Measurements from ENCODE around the gene POLD1.
A peak's percentile ranks its signal among the peaks of the same experiment; 100 is the strongest.

The POLD1 gene

DNA sequence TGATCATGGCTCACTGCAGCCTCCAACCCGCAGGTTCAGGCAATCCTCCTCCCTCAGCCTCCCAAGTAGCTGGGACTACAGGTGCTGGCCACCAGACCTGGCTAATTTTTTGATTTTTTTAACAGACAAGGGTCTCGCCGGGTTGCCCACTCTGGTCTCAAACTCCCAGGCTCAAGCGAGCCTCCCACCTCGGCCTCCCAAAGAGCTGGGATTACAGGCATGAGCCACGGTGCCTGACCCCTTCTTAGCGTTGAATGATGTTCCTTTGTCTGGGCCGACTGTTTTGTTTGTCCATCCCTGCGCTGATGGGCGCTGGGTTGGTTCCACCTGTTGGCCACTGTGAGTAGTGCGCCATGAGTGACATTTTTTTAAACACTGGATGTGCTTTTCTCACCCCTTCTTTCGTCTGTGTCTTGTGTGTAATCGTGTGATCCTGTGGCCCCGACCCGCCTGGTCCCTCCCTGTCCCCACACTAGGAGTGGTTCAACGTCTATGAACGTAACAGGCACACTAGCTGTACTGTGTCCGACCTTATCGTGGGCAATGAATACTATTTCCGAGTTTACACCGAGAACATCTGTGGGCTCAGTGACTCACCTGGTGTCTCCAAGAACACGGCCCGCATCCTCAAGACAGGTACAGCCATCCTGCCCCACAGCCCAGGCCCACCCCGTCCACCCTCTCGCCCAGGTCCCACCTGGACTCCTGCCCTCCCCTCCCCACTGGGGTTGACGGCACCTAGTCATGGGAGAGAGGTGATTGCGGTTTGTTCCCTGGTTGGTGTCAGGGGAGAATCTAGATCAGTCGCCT, 77.1 kb downstream of the POLD1 start:
- peak; percentile 11 to 43 (median 15) for DNase-seq (ENCODE audit: low read depth in 3 of 3, low spot score in 1 of 3)

DNA sequence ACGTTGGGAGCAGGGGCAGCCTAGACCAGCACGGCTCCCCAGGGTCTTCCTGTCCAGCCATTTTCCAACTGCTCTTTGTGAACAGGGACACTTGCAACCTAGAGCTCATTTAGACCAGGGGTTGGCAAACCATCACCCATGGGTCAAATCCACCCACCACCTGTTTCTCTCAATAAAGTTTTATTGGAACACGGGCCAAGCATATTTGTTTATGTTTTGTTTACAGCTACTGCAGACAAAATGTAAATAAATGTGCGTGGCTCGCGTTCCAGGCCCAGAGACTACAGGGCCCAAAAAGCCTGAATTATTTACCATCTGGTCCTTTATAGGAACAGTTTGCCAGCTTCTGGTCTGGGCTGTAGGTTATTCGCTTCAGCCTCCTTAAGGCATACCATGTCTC, 78.8 kb downstream of the POLD1 start:
- DNase-seq (ENCODE audit: low read depth in 3 of 3, low spot score in 1 of 3) = no peak

DNA sequence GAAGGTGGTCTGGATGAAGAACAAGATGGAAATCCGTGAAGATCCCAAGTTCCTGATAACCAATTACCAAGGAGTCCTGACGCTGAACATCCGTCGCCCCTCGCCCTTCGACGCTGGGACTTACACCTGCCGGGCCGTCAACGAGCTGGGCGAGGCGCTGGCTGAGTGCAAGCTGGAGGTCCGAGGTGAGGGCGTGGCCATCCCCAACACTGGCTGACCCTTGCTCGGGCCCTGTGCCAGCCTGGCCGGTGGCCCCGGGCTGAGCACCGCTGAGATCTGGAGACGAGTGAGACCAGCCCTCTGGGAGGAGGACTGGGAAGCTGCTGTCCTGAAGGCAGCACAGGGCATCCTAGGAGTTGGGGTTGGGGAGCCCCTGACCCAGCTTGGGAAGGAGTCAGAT, 80.2 kb downstream of the POLD1 start:
- DNase-seq (ENCODE audit: low read depth in 3 of 3, low spot score in 1 of 3) = no peak

DNA sequence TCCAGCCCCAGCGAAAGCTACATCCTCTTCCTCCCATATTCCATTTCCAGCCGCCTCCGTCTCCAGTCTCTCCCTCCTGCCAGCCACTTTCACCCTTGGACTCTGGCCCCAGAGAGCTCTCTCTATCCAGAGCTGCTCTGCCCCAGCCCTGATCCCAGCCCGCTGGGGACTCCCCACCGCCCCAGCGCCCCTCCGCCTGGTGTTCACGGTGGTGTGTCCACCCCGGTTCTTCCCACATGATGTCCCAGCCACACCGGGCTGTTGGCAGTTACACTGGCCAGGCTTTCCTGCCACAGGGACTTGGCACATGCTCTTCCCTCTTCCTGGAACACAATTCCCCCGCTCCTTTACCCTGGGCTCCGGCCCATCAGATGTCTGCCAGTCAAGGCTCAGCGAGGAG, 80.9 kb downstream of the POLD1 start:
- no peak for DNase-seq (ENCODE audit: low read depth in 3 of 3, low spot score in 1 of 3)

DNA sequence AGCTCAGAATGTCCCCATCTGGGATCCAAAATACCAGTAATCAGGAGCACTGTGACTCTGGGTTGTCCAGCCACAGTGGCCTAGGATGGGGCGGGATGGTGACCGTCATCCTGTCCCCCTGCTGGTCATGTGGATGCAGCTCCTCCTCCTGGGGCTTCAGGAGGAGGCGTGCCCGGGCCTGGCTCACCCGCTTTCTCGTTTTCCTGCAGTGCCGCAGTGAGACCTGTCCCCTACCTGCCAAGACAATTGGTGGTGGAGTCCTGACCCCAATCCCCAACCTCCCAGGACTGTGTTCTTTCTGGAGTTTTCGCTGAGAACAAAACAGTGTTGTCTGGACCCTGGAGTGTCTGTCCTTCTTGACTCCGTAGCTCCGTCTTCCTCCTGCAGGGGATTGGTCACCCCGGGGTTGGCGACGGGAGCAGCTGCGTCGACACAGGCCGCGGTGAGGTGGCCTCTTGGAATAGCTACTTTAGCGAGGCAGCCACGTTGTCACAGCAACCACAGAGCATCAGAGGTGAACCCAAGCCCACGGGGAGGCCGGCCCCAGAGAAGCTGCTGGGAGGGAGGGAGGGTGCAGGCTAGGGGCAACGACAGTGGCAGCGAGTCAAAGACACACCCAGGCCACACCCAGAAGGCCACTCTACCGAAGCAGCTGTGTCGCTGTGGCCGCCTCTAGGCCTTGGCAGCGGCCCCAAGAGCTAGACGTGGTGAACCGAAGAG, 82.0 kb downstream of the POLD1 start:
- DNase-seq (ENCODE audit: low read depth in 3 of 3, low spot score in 1 of 3) = no peak

DNA sequence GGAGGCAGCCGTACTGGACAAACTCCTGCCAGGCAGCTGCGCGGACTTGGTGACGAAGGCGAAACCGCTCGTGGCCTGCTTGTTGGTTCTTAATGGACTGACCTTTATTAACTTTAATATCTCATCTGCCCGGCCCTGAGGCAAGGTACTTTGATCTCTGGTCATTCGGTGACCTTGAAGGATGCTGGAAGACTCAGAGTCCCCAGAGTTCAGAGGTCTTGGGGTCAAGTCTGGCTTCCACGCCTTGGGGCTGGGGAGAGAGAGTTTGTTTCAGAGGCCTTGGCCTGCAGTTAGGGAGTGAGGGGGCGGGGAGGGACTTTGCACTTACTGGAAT, 82.5 kb downstream of the POLD1 start:
- no peak for DNase-seq (ENCODE audit: low read depth in 3 of 3, low spot score in 1 of 3)

DNA sequence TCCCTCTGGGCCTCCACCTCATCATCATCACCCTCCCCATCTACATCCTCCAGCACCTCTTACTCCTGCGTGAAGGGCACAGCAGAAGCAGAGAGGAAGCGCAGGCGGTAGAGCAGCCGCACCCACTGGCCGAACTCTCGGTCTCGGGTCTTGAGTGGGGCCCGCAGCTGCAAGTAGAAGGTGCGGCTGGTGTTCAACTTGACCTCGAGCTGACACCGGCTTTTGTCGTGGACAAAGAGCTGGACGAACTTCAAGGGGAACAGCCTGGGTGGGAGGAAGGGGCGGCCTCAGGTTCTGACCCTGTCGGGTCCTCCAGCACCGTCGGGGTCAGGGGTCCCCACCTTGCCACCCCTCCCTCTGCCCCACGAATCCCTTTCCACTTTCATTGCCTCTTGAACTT, 83.4 kb downstream of the POLD1 start:
- no peak for DNase-seq (ENCODE audit: low read depth in 3 of 3, low spot score in 1 of 3)
